ENCODE data around the gene CAPRIN1.

Gene CAPRIN1

DNA sequence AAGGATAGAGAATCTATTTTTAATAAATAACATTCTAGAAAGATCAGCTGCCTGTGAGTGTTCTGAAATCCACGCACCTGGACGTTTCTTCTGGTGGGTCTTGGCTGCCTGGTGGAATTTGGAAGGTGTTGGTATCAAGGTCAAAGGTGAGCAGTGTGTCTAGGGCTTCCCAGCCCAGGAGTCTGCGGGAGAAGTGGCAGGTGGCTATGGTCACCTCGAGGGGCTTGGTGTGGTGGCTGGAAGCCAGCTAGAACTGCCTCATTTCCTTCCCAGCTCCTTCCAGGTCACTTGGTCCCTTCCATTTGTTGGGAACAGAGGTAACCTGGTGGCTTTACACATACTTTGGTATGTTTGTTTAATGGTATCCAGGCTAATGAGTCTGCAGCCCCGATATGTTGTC is 95.3 kb downstream of the CAPRIN1 start:
- no peaks in the 10 kb centered on the region for H3K9me2 ChIP-seq (replicated peaks; ENCODE audit: insufficient read depth, low read length)
- TF ChIP-seq EZH2phosphoT487 (conservative IDR thresholded peaks at IDR 0.05; ENCODE audit: low read length) = no peak
- TF ChIP-seq CTCF (IDR thresholded peaks at IDR 0.05; ENCODE audit: insufficient read depth, low read length, poor library complexity, severe bottlenecking) = no peak
- H3K4me3 ChIP-seq (ENCODE audit: insufficient read depth, low read length, poor library complexity, severe bottlenecking) = no peak overlapping the region
- no peak overlapping the region for H3K9ac ChIP-seq (ENCODE audit: low read length)
- no peaks in the 10 kb centered on the region for H3K79me2 ChIP-seq (ENCODE audit: insufficient read depth, low read length)
- H3K27me3 ChIP-seq (ENCODE audit: low read length) = no peaks in the 10 kb centered on the region
- H3K9me3 ChIP-seq (ENCODE audit: insufficient read depth, low read length) = no peaks in the 10 kb centered on the region
- H3K36me3 ChIP-seq (ENCODE audit: low read length) = no peaks in the 10 kb centered on the region
- H3K4me2 ChIP-seq (ENCODE audit: low read depth, low read length, poor library complexity, severe bottlenecking) = no peak overlapping the region
- no peak overlapping the region for H2AFZ ChIP-seq (ENCODE audit: low read depth, low read length, severe bottlenecking)
- H3K27ac ChIP-seq (ENCODE audit: low read depth, low read length) = no peak overlapping the region
- no peaks in the 10 kb centered on the region for H3F3A ChIP-seq (ENCODE audit: insufficient read depth)
- H4K20me1 ChIP-seq (ENCODE audit: low read depth, low read length) = no peaks in the 10 kb centered on the region

DNA sequence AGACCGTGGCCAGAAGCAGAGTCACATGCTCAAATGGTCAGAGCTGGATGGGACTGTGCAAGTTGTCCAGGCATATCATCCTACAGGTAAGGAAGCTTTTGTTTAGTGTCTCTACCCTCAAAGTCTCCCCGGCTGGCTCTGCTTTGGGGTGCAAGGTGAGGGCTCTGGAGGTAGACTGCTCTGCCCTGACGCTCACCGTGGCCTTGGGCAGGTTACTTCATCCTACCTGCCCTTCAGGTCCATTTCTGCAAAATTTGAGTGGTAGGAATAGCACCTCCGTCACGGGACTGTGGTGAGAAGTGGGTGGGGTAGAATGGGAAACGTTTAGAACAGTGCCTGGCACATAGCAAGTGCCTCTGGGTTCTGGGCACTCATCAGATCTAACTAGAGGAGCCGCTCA is 96.0 kb downstream of the CAPRIN1 start:
- no peak for TF ChIP-seq CTCF (IDR thresholded peaks at IDR 0.05; ENCODE audit: insufficient read depth, low read length, poor library complexity, severe bottlenecking)
- H3K4me2 ChIP-seq (ENCODE audit: low read depth, low read length, poor library complexity, severe bottlenecking) = no peak overlapping the region

GRCh38 chr11:34148504-34149165 is 97.1 kb downstream of the CAPRIN1 start:
- Histone ChIP-seq H2AFZ (ENCODE audit: low read depth, low read length, severe bottlenecking) (no peak overlapping the region), H3K79me2 (ENCODE audit: insufficient read depth, low read length) (no peaks in the 10 kb centered on the region), H3K36me3 (ENCODE audit: low read length) (no peaks in the 10 kb centered on the region), H3K9me3 (ENCODE audit: insufficient read depth, low read length) (no peaks in the 10 kb centered on the region), H4K20me1 (ENCODE audit: low read depth, low read length) (no peaks in the 10 kb centered on the region), H3K4me3 (ENCODE audit: insufficient read depth, low read length, poor library complexity, severe bottlenecking) (no peak overlapping the region), H3K4me2 (ENCODE audit: low read depth, low read length, poor library complexity, severe bottlenecking) (no peak overlapping the region), H3F3A (ENCODE audit: insufficient read depth) (no peaks in the 10 kb centered on the region), H3K9ac (ENCODE audit: low read length) (no peak overlapping the region), H3K27ac (ENCODE audit: low read depth, low read length) (no peak overlapping the region), H3K9me2 (replicated peaks; ENCODE audit: insufficient read depth, low read length) (no peaks in the 10 kb centered on the region), H3K27me3 (ENCODE audit: low read length) (no peaks in the 10 kb centered on the region)
- TF ChIP-seq EZH2phosphoT487 (conservative IDR thresholded peaks at IDR 0.05; ENCODE audit: low read length) = no peak

More for the DNA sequence above, 96.0 kb downstream of the CAPRIN1 start:
- Histone ChIP-seq H3K9me3 (ENCODE audit: insufficient read depth, low read length) (no peaks in the 10 kb centered on the region), H3K36me3 (ENCODE audit: low read length) (no peaks in the 10 kb centered on the region), H4K20me1 (ENCODE audit: low read depth, low read length) (no peaks in the 10 kb centered on the region), H3F3A (ENCODE audit: insufficient read depth) (no peaks in the 10 kb centered on the region), H3K4me3 (ENCODE audit: insufficient read depth, low read length, poor library complexity, severe bottlenecking) (no peak overlapping the region), H3K9me2 (replicated peaks; ENCODE audit: insufficient read depth, low read length) (no peaks in the 10 kb centered on the region), H3K9ac (ENCODE audit: low read length) (no peak overlapping the region), H3K27ac (ENCODE audit: low read depth, low read length) (no peak overlapping the region), H3K27me3 (ENCODE audit: low read length) (no peaks in the 10 kb centered on the region), H3K79me2 (ENCODE audit: insufficient read depth, low read length) (no peaks in the 10 kb centered on the region), H2AFZ (ENCODE audit: low read depth, low read length, severe bottlenecking) (no peak overlapping the region)

- Histone ChIP-seq H3K9ac (ENCODE audit: low read length) (no peak overlapping the region), H3F3A (ENCODE audit: insufficient read depth) (no peaks in the 10 kb centered on the region), H3K9me3 (ENCODE audit: insufficient read depth, low read length) (no peaks in the 10 kb centered on the region), H3K9me2 (replicated peaks; ENCODE audit: insufficient read depth, low read length) (no peaks in the 10 kb centered on the region), H3K79me2 (ENCODE audit: insufficient read depth, low read length) (no peaks in the 10 kb centered on the region), H4K20me1 (ENCODE audit: low read depth, low read length) (no peaks in the 10 kb centered on the region), H2AFZ (ENCODE audit: low read depth, low read length, severe bottlenecking) (no peak overlapping the region), H3K36me3 (ENCODE audit: low read length) (no peaks in the 10 kb centered on the region), H3K4me2 (ENCODE audit: low read depth, low read length, poor library complexity, severe bottlenecking) (no peak overlapping the region), H3K27ac (ENCODE audit: low read depth, low read length) (no peak overlapping the region), H3K27me3 (ENCODE audit: low read length) (no peaks in the 10 kb centered on the region), H3K4me3 (ENCODE audit: insufficient read depth, low read length, poor library complexity, severe bottlenecking) (no peak overlapping the region)
- no peak for TF ChIP-seq EZH2phosphoT487 (conservative IDR thresholded peaks at IDR 0.05; ENCODE audit: low read length)
- no peak for TF ChIP-seq CTCF (IDR thresholded peaks at IDR 0.05; ENCODE audit: insufficient read depth, low read length, poor library complexity, severe bottlenecking)
Measured at GRCh38 chr11:34149274-34149673, 97.7 kb downstream of the CAPRIN1 start.
